Mesendoderm (in vitro differentiated cells): Measurements from ENCODE around the gene FAM53B.

Experiments
- DNase-seq: peaks from one replicate; pipeline ENCODE4 v3.0.0; 2013
- H2AK5ac ChIP-seq: 2 replicates; pipeline ENCODE4 v1.6.1; 2013; ENCODE audit warnings: low read length, inconsistent platforms
- H2BK120ac ChIP-seq: 2 replicates; pipeline ENCODE4 v1.6.1; 2013; ENCODE audit warnings: low read depth, mild to moderate bottlenecking, low read length, moderate library complexity, mixed read lengths
- H2BK15ac ChIP-seq: replicated peaks from 2 replicates; pipeline ENCODE4 v1.6.1; 2013; ENCODE audit warnings: low read depth, mild to moderate bottlenecking, moderate library complexity
- H2BK5ac ChIP-seq: 2 replicates; pipeline ENCODE4 v1.6.1; 2013; ENCODE audit warnings: low read length, inconsistent platforms
- H3K18ac ChIP-seq: 2 replicates; pipeline ENCODE4 v1.6.1; 2013; ENCODE audit warnings: mild to moderate bottlenecking, low read length, mixed read lengths
- H3K23ac ChIP-seq: one replicate; pipeline ENCODE4 v1.6.1; 2013; ENCODE audit warnings: low read length
- H3K27ac ChIP-seq: 2 replicates; pipeline ENCODE4 v1.5.1; 2013; ENCODE audit warnings: low read depth, mild to moderate bottlenecking, inconsistent platforms, low read length, moderate library complexity
- H3K27me3 ChIP-seq: 2 replicates; pipeline ENCODE4 v1.6.1; 2013; ENCODE audit warnings: low read length, control low read depth, mild to moderate bottlenecking, inconsistent platforms; ENCODE audit not compliant: insufficient read depth, poor library complexity
- H3K36me3 ChIP-seq: 2 replicates; pipeline ENCODE4 v1.6.1; 2013; ENCODE audit warnings: low read length, inconsistent platforms; ENCODE audit not compliant: control insufficient read depth, insufficient read depth
- H3K4ac ChIP-seq: one replicate; pipeline ENCODE4 v1.6.1; 2013; ENCODE audit warnings: low read depth, mild to moderate bottlenecking, low read length, moderate library complexity
- H3K4me1 ChIP-seq: 2 replicates; pipeline ENCODE4 v1.6.1; 2013; ENCODE audit warnings: low read depth, low read length, inconsistent platforms; ENCODE audit not compliant: control insufficient read depth
- H3K4me2 ChIP-seq: 2 replicates; pipeline ENCODE4 v1.6.1; 2013; ENCODE audit warnings: low read length
- H3K4me3 ChIP-seq: 2 replicates; pipeline ENCODE4 v1.5.1; 2013; ENCODE audit warnings: mild to moderate bottlenecking, low read length
- H3K56ac ChIP-seq: one replicate; pipeline ENCODE4 v1.6.1; 2013; ENCODE audit warnings: low read length
- H3K79me1 ChIP-seq: 2 replicates; pipeline ENCODE4 v1.6.1; 2013; ENCODE audit warnings: low read length, inconsistent platforms
- H3K79me2 ChIP-seq: 2 replicates; pipeline ENCODE4 v1.6.1; 2013; ENCODE audit warnings: mild to moderate bottlenecking, low read length; ENCODE audit not compliant: control insufficient read depth, insufficient read depth
- H3K9ac ChIP-seq: 2 replicates; pipeline ENCODE4 v1.6.1; 2013; ENCODE audit warnings: low read length, inconsistent platforms
- H4K5ac ChIP-seq: one replicate; pipeline ENCODE4 v1.6.1; 2013; ENCODE audit warnings: low read length
- H4K8ac ChIP-seq: one replicate; pipeline ENCODE4 v1.6.1; 2013; ENCODE audit warnings: low read depth, mild to moderate bottlenecking, control low read depth, low read length, moderate library complexity
- WGBS: extraction: QIAGEN DNeasy Blood & Tissue Kit; methylation state at CpG from one replicate; pipeline ENCODE4 v1.1.7; 2013; ENCODE audit warnings: low lambda C conversion rate, missing lambda C conversion rate; ENCODE audit not compliant: insufficient coverage; ENCODE audit errors: extremely low coverage; 5-methylcytosine and 5-hydroxymethylcytosine counted together

FAM53B gene

GRCh38 chr10:124680675-124681074 lies 63.5 kb downstream of the FAM53B start:
- H2BK120ac ChIP-seq = no peak overlapping the region
- no peak overlapping the region for H3K4ac ChIP-seq
- peaks cover 2% of the 10 kb centered on the region for H3K79me2 ChIP-seq
- no peak overlapping the region for H4K5ac ChIP-seq
- no peak overlapping the region for H2BK15ac ChIP-seq
- no peak overlapping the region for H2BK5ac ChIP-seq
- H3K4me1 ChIP-seq = no peaks in the 10 kb centered on the region
- no peak overlapping the region for H3K18ac ChIP-seq
- H3K56ac ChIP-seq = no peak overlapping the region
- no CpG with 5 or more reads among the region's 7 CpGs for WGBS
- H3K27ac ChIP-seq = no peak overlapping the region
- no peak for DNase-seq
- no peaks in the 10 kb centered on the region for H3K27me3 ChIP-seq
- H3K36me3 ChIP-seq = no peaks in the 10 kb centered on the region
- H3K4me2 ChIP-seq = no peak overlapping the region
- no peak overlapping the region for H2AK5ac ChIP-seq
- no peak overlapping the region for H3K4me3 ChIP-seq
- H4K8ac ChIP-seq = no peak overlapping the region
- peaks cover 6% of the 10 kb centered on the region for H3K79me1 ChIP-seq
- no peak overlapping the region for H3K23ac ChIP-seq
- H3K9ac ChIP-seq = no peak overlapping the region

GRCh38 chr10:124679401-124679800 lies 64.8 kb downstream of the FAM53B start:
- Histone ChIP-seq H3K56ac (no peak overlapping the region), H3K18ac (no peak overlapping the region), H3K9ac (no peak overlapping the region), H3K4me1 (no peaks in the 10 kb centered on the region), H3K79me1 (peaks cover 8% of the 10 kb centered on the region), H4K8ac (no peak overlapping the region), H3K4me3 (no peak overlapping the region), H3K4ac (no peak overlapping the region), H3K4me2 (no peak overlapping the region), H2AK5ac (no peak overlapping the region), H3K79me2 (peaks cover 2% of the 10 kb centered on the region), H3K23ac (peak overlapping the region; percentile 10), H2BK120ac (no peak overlapping the region), H3K27me3 (no peaks in the 10 kb centered on the region), H3K36me3 (no peaks in the 10 kb centered on the region), H2BK5ac (no peak overlapping the region), H3K27ac (no peak overlapping the region), H4K5ac (no peak overlapping the region), H2BK15ac (no peak overlapping the region)
- DNase-seq = no peak
- no CpG with 5 or more reads among the region's 8 CpGs for WGBS

DNA sequence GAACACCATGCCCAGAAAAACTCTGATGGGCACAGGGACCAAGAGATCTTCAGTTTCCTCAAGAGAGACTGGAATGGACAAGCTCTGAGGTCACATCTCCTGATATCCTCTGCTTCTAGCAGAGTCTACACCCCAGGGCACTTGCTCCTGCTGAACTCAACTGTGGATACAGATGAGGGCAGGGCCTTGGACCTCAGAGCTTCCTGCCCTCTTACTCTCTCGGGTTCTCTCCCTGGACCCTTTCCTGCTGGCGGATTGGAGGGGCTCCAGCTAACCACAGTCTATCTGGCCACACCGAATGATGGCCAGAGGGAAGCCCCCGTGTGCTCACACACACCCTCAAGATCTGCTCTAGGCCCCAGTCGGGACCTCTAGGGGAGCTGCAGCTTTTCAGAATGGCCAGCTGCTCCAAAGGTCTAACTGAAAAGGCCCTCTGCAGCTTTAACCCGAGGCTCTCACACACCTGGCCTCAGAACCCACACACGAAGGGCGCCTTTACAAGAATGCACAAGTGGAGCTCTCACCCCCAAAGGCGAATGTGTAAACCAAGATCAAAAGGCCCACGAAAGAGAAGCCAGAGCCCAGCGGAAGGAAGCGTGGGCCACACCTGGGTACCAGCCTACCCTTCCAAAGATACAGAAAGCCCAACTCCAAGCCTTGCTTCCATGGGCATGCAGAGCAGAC lies 65.5 kb downstream of the FAM53B start:
- H2BK15ac ChIP-seq = no peak overlapping the region
- no peaks in the 10 kb centered on the region for H3K4me1 ChIP-seq
- H4K5ac ChIP-seq = no peak overlapping the region
- H3K4me2 ChIP-seq = no peak overlapping the region
- H2BK5ac ChIP-seq = no peak overlapping the region
- peaks cover 2% of the 10 kb centered on the region for H3K79me2 ChIP-seq
- no peak overlapping the region for H4K8ac ChIP-seq
- no peaks in the 10 kb centered on the region for H3K36me3 ChIP-seq
- no CpG with 5 or more reads among the region's 12 CpGs for WGBS
- no peaks in the 10 kb centered on the region for H3K27me3 ChIP-seq
- no peak overlapping the region for H3K4me3 ChIP-seq
- peaks cover 10% of the 10 kb centered on the region for H3K79me1 ChIP-seq
- no peak overlapping the region for H2BK120ac ChIP-seq
- no peak overlapping the region for H3K9ac ChIP-seq
- H3K27ac ChIP-seq = no peak overlapping the region
- no peak overlapping the region for H3K23ac ChIP-seq
- no peak overlapping the region for H3K18ac ChIP-seq
- DNase-seq = no peak
- H2AK5ac ChIP-seq = no peak overlapping the region
- H3K4ac ChIP-seq = no peak overlapping the region
- H3K56ac ChIP-seq = no peak overlapping the region

GRCh38 chr10:124677749-124678556 lies 66.2 kb downstream of the FAM53B start:
- Histone ChIP-seq H3K4me3 (no peak overlapping the region), H4K8ac (no peak overlapping the region), H3K9ac (no peak overlapping the region), H3K18ac (no peak overlapping the region), H2BK5ac (no peak overlapping the region), H3K56ac (no peak overlapping the region), H3K79me1 (peaks cover 15% of the 10 kb centered on the region), H2BK120ac (no peak overlapping the region), H2AK5ac (no peak overlapping the region), H3K36me3 (no peaks in the 10 kb centered on the region), H2BK15ac (no peak overlapping the region), H3K4me1 (no peaks in the 10 kb centered on the region), H3K4ac (no peak overlapping the region), H3K27ac (no peak overlapping the region), H4K5ac (no peak overlapping the region), H3K23ac (no peak overlapping the region), H3K27me3 (no peaks in the 10 kb centered on the region), H3K79me2 (peaks cover 2% of the 10 kb centered on the region), H3K4me2 (no peak overlapping the region)
- no peak for DNase-seq
- no CpG with 5 or more reads among the region's 10 CpGs for WGBS

- no CpG with 5 or more reads among the region's 10 CpGs for WGBS
These were observed 66.9 kb downstream of the FAM53B start for GRCh38 chr10:124677293-124677699.

More at GRCh38 chr10:124677293-124677699, 66.9 kb downstream of the FAM53B start:
- Histone ChIP-seq H2BK5ac (no peak overlapping the region), H3K36me3 (no peaks in the 10 kb centered on the region), H3K79me1 (peaks cover 15% of the 10 kb centered on the region), H3K4me1 (no peaks in the 10 kb centered on the region), H3K18ac (no peak overlapping the region), H3K4me2 (no peak overlapping the region), H2BK15ac (no peak overlapping the region), H2BK120ac (no peak overlapping the region), H4K8ac (no peak overlapping the region), H3K56ac (no peak overlapping the region), H3K4ac (no peak overlapping the region), H4K5ac (no peak overlapping the region), H2AK5ac (no peak overlapping the region), H3K27ac (no peak overlapping the region), H3K27me3 (no peaks in the 10 kb centered on the region), H3K79me2 (peaks cover 2% of the 10 kb centered on the region), H3K23ac (no peak overlapping the region), H3K9ac (no peak overlapping the region), H3K4me3 (no peak overlapping the region)
- DNase-seq = no peak
